HG03342 (cell line): ENCODE measurements around the gene DPF1.
"Not testable (repeated sequence)": the region's sequence is repeated elsewhere in the genome, so short reads cannot be mapped to it uniquely, and the experiment has no call there.

Experiments
- ATAC-seq: cut with Tn5 transposase; IDR thresholded peaks from one replicate; pipeline ENCODE4 v1.9.1; 2021; ENCODE audit warnings: mild to moderate bottlenecking, moderate library complexity; ENCODE audit not compliant: unreplicated experiment

DPF1 gene

DNA sequence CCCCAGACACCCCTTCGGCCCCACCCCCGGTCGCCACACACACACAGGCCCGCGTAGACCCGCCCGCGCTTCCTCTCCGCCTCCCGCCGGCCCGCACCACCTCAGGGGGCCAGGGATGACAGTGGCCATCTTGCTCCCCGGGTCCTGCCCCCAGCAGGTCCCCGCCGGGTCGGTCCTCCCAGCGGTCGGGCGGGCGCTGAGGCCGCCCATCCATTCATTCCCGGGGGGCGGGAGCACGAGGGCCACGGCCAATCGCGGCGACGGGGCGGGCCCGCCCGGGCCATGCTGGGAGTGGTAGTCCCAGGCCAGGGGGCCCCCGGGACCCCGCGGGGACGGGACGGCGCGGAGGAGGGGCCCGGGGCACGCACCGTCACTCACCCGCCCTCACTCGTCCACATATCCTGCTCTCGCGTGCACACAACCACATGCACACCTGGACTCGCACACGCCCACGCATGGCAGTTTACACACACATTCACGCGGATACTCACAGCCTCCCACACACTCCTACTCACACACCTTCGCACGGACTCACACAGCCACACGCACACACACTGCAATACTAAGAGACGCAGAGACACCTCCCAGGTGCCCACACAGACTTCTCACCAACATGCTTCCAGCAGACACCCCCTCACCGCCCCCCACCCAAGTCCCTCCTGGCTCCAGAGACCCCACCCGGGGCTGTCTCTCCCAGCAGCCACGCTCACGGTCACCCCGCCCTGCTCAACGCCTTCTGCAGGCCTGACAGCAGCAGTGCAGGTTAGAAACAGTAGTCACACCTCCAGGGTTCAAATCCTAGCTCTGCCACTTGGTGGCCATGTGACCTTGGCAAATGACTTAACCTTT lies at the start of gene DPF1:
Gene DPF1, minus strand, starts transcription at position 209 of the 849 bp plus-strand sequence. Its CDS starts 80 bp downstream, at position 129.
- peak; percentile 64 for ATAC-seq

DNA sequence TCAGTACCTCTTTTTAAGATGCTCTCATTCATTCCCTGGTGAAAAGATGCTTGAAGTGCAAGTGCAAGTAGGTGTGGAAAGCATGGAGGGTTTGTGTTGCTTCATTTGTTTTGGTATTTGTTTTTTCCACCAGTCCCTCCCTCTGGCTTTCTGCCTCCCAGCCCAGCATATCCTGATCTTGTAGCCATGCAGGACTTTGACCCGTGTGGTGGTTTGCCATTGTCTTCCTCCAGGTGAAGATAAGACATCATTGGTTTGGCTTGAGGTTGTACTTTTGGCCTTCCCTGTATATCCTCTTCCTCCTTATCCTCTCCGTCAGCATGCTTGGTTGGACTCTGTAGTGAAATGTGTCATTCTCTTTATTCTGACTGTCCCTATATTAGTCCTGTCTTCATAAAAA lies 49.5 kb upstream of the DPF1 start:
- no peak for ATAC-seq

DNA sequence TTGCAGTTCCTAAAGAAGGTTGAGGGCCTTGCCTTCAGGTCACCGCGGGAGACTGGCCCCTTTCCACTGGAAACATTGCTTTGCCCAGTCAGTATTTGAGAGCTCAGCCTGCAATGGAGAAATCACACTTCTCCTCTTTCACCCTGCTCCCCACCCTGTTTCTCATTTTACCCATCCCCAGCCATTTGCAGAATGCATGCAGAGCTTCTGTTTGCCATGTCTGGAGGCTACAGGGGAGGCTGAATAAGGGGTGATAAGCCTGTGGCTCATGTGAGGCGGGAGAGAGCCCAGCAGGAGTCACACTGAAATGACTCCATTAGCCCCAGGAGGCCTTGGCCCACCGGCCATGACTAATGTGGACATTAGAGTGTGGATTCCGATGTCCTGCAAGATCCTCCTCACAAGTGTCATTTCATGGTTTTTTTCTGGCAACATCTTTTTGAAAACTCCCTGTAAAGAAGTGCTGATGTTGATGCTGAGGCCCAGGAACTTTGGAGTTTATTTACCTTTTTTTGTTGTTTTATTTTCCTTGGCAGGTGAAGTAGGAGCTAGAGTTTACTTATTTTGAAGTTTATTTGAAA lies 46.7 kb upstream of the DPF1 start:
- no peak for ATAC-seq

DNA sequence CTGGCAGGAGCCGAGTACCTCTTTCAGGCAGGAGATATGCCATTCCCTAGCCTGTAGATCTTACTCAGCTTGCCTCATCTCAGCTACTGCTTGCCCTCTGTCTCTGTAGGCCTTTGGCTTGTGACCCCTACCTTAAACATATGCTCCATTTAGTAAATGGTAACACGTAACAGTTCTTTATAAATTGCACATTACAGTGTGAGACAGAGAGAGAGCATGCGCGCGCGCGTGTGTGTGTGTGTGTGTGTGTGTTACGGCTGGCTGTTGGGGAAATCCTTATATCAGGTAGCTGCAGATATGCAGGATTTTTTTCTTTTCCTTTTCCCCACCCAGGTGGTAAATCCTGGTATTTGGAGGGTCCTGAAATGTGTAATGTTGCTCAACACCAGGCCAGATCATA lies 44.5 kb upstream of the DPF1 start:
- no peak for ATAC-seq

DNA sequence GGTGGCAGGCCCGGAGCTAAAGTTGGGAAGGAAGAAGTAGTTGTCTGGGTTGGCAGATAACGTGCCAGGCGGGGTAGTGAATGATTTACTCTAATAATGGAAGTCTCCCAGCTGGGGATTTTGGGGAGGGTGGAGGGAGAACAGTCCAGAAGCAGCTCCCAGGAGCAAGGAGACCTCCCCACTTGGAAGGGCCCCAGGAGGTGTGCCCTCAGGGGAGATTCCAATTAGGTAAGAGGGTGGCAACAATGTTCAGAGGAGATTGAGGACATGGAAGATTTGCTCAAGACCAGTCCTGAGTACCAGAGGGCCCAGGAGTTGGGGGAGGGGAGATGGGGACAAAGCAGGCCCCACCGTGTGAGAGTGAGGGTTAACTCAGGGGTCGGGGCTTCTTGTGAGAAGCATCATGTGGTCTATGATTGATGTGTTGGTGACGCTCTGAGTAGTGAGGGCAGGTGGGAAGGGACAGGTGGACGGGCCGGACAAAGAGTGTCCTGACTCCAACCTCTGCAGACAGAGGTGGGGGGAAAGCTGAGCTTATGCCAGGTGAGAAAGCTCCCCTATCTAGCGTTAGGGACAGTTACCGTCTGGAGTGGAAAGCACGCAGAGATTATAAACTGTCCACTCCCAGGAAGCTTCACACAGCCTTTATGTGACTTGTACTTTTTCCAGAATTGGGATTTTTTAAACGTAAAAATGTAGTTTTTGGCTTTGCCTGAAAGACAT lies 43.9 kb upstream of the DPF1 start:
- ATAC-seq, result no peak

DNA sequence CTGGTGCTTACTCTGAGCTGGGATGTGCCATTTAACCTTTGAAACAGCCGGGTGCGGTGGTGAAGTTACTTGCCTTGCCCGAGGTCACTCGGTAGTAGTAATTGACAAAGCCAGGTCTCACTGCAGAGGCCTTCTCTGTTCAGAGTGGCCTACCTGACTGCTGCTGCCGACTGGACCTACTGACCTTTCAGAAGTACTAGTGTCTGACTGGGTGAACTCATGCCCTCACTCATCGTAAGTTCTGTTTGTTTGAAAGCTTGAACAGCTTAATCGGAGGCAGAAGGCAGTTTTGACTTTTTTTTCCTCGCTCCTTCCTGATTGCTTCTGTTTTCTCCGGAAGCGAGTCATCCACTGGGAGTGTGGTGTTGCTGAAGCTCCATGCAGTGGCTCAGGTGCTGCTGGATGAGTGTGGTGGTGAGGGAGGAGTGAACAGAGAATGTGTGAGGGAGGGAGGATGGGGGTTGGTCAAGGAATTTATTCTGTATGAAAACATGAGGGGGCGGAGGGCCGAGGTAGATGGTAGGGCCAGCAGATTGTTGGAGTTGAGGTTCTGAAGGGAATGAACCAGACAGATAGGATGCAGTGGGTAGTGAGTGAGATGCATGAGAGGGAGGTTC lies 43.1 kb upstream of the DPF1 start:
- ATAC-seq, result no peak

DNA sequence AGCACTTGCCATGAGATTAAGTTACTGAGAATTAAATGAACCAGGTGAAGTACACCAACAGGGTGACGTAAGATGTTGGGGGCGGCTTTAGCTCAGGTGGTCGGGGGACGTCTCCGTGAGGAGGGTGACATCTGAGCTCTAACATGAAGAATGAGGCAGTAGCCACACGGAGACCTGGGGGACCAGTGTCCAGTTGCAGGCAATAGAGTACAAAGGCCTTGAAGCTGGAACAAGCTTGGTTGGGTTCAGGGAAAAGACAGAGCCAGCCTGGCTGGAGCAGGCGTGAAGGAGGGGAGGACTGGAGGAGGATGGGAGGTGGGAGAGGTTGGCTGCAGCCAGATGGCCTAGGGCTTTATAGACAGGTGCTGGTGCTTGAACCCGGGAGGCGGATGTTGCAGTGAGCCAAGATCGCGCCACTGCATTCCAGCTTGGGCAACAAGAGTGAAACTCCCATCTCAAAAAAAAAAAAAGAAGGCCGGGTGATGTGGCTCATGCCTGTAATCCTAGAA lies 42.0 kb upstream of the DPF1 start:
- no peak for ATAC-seq

DNA sequence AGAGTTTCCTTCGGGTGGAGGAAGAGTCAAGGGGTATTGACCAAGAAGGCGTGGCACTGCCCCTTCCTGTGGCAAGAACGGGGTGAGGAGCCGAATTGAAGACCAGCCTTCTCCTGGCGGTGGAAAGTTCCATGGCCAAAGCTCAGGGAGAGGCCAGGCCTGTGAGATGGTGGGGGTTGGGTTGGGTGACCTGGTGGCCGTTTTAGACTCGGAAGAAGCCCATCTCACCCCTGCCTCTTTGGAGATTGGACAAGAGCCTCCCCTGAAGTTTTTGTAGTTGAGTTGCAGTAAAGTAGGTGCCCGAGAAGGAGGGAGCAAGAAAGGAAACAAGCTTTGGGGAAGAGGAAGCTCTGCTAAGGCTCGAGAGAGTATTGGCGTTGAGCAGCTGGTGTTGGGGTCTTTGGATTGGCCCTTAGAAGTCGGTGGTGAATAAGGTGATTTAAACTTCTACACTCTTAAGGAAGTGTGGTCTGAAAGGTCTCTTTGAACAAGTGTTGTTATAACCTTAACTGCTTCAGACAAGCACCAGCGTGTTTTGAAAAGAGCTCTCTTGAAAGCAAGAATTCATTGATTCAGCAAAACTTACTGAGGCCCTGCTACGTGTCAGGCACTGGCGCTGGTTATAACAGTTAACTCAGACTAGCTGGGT lies 41.3 kb upstream of the DPF1 start:
- ATAC-seq, result no peak

DNA sequence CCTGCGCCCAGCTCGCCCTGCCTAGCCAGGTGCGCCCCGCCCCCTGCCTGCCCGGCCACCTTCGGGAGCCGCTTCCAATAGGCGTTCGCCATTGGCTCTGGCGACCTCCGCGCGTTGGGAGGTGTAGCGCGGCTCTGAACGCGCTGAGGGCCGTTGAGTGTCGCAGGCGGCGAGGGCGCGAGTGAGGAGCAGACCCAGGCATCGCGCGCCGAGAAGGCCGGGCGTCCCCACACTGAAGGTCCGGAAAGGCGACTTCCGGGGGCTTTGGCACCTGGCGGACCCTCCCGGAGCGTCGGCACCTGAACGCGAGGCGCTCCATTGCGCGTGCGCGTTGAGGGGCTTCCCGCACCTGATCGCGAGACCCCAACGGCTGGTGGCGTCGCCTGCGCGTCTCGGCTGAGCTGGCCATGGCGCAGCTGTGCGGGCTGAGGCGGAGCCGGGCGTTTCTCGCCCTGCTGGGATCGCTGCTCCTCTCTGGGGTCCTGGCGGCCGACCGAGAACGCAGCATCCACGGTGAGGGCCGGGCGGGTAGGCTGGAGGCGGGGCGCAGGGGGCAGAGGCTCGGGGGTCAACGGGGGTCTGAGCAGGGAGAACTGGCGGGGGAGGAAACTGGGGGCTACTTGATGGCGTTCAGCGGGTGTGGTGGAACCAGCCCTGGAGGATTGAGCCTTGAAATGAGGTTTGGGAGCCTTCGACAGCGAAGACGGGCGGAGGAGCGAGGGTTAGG lies 40.6 kb upstream of the DPF1 start, which contains the start of gene SPINT2:
Gene SPINT2, plus strand, starts transcription at position 88 of the 727 bp plus-strand sequence. Its CDS starts 320 bp downstream, at position 408.
- ATAC-seq, result no peak

DNA sequence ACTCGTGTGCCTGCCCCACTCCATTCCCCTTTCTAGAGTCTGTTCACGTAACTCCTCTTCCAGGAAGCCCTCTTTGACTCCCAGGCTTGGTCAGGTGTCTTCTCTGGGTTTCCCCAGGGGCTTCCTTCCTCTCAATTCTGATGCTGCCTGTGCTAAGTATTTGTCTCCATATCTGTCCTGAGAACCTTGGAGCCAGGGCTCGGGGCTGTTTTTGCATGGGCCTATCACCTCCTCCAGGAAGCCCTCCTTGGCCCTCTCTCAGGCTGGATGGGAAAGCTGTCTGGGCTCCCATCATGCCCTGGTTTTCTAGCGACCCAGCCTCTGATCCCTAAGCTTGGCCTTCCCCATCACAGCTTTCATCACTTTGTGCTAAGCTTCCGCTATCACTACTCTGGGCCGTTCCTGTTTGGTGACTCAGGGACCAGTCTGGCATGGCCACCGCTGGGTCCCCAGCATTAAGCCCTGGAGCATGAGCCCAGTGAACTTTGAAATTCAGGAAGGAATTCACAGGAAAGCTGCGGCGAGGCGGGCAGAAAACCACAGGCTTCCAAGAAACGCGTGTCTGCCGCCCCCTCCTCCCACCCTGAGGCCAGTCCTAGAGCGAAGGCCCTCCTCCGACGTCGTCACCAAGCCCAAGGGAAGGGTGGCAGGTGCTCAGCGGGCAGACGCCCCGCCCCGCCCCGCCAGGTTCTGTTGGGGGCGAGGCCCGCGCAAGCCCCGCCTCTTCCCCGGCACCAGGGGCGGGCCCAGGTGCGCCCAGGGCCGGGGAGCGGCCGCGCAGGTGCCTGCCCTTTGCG lies 39.9 kb upstream of the DPF1 start:
- no peak for ATAC-seq

DNA sequence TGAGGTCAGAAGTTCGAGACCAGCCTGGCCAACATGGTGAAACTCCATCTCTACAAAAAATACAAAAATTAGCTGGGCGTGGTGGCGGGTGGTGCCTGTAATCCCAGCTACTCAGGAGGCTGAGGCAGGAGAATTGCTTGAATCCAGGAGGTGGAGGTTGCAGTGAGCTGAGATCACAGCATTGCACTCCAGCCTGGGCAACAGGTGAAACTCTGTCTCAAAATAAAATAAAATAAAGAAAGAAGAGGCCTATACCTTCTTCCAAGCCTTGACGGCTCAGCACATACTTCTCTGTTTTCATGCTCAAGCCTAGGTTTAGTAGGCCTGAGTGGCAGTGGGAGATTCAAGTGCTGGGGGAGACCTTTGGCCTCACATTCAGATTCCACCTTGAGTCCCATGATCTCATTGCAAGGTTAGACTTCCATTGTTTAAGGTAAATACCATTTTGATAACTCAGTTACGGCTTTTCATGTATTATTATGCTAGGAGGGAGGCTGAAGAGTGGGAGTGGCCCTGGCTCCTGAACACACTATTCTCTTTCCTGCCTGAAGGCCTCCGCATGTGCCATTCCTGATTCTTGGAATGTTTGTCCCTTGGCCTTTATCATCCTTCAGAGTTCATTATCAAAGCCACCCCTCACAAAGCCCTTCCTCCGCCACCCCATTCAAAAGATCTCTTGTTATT lies 38.7 kb upstream of the DPF1 start:
- ATAC-seq, result no peak

DNA sequence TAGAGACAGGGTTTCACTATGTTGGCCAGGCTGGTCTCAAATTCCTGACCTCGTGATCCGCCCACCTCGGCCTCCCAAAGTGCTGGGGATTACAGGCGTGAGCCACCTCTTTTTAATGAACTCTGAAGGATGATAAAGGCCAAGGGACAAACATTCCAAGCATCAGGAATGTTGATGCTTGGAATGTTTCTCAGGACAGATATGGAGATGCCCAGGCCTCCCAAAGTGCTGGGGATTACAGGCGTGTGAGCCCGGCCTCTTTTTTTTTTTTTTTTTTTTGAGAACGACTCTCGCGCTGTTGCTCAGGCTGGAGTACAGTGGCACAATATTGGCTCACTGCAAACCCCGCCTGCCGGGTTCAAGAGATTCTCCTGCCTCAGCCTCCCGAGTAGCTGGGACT lies 37.9 kb upstream of the DPF1 start:
- not testable (repeated sequence) for ATAC-seq

DNA sequence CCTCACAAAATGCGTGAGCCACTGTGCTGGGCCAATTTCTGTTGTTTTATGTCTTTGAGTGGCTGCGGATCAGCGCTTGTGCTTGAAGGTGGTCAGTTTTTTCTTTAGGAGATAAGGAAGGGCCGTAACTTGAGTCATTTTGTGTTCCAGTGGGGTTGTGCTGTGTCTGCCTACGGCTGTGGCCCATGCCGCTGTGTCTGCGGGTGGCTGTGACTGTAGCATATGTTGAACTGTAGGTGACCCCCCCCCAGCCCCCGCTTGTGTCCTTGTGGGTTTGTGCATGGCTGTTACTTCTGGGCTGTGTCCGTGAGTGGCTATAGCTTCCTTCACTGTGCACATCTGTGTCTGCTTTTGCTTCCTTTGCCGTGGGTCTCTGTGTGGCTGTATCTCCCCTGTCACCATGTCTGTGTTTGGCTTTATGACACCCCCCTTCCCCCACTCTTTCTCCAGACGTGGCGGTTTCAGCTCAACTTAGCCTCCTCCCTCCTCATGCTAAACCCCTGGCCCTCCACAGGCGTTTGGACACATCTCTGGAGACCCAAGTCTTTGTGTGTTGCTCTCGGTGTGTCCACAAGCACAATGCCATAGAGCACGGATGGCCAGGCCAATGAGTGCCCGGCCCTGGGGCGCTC lies 31.5 kb upstream of the DPF1 start:
- no peak for ATAC-seq

DNA sequence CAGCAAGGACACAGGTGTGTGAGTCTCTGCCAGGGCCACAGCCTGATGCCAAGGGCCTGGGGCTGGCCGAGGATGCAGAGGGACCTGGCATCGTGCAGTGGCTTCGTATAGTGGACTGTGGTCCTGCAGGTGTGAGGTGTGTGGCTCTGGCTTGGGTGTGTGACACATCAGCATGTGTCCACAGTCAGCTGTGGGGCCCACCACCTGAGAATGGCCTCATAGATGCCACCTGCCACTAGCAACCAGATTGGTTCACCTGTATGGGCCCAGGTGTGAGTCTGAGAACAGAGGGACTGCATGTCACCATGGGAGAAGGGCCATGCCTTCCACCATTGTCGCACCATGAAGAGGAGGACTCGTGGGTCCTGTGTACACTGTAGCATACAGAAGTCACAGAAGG lies 29.8 kb upstream of the DPF1 start:
- ATAC-seq, result no peak

DNA sequence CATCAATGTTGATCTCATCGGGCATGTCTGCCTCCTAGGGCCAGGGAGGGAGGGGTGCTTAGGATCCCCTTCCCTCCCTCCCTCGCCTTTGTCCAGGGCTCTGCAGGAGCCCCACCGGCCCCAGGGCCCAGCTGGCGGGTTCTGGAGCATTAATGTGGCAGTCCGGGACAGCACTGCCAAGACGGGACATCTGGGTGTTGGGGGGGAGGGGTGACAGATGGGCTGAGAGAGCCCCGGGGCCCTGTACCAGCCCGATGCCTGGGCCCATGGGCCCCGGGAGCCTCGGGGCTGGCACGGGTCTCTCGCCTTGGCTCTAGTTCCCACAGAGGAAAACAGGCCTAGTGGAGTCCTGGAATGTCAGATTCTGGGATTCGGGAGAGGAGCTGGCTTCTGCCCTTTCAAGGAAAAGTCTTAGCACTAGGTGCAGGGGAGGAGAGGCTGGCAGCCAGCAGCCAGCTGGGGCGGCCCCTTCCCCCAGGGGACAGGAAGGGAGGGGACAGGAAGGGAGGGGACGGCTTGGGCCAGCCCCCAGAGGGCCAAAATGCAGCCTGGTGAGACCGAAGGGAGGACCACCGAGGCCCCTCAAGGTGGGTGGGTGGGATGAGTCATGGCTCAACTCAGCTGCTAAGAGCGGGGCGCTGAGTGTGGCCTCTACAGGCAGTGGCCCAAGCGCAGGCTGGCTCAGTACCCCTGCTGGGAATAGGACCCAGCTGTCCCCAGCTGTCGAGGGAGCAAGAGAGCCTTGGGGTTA lies 29.1 kb upstream of the DPF1 start:
- ATAC-seq, result no peak

DNA sequence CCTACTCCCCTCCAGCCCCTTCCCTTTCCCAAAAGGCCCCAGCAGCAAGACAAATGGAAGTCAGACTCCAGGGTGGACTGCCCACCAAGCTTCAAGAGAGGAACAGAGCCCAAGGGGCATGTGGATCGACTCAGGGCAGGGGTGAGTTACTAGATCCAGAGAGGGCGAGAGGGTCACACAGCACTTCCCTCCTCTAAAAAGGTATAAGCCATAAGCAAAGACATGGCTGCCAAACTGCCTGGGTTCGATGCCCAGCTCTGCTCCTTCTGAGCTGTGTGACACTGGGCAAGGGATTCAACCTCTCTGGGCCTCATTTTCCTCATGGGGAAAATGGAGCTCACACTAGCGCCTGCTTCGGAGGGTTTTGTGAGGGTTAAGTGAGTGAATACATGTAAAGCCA lies 28.4 kb upstream of the DPF1 start:
- ATAC-seq, result no peak

DNA sequence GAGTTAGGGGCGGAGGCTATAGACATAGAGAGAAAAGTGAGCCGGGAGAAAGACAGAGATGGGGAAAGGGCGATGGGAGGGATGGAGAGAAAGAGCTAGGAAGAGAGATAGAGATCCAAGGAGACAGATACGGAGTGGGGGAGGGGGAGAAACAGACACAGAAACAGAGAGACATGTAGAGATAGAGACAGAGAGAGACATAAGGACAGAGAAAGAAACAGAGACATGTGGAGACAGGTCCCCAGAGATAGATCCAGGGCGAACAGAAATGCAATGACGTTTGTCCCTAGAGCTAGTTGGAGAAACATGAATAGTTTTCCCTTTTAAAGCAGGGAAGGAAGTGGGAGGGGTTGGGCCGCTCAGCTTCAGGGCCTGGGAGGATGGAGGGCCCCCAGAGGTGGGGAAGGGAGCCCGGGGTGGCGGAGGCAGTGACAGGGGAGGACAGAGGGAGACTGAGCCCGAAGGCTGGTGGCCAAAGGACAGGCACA lies 27.6 kb upstream of the DPF1 start:
- ATAC-seq, result no peak
